MM.1S (cell line): ENCODE data around the gene NDUFAB1.
"Not testable (repeated sequence)": the region's sequence is repeated elsewhere in the genome, so short reads cannot be mapped to it uniquely, and the experiment has no call there.

Source experiments
- EZH2 ChIP-seq: fragments of 300-600 bp; sonication (generic); optimal IDR thresholded peaks from 2 replicates; pipeline ENCODE3; 2017; ENCODE audit warnings: low read depth, mild to moderate bottlenecking, antibody characterized with exemption, low read length, mixed read lengths
- TF ChIP-seq, protein P1 (sequence below): fragments of 300-600 bp; sonication (generic); IDR thresholded peaks from 2 replicates; pipeline ENCODE4 v1.5.1; 2016; ENCODE audit warnings: antibody characterized with exemption, low read length, mixed read lengths

DNA sequence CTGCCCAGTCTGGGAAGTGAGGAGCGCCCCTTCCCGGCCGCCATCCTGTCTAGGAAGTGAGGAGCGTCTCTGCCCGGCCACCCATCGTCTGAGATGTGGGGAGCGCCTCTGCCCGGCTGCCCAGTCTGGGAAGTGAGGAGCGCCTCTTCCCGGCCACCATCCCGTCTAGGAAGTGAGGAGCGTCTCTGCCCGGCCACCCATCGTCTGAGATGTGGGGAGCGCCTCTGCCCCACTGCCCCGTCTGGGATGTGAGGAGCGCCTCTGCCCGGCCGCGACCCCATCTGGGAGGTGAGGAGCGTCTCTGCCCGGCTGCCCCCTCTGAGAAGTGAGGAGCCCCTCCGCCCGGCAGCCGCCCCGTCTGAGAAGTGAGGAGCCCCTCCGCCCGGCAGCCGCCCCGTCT, 12.8 kb downstream of the NDUFAB1 start:
- TF ChIP-seq, protein P1, sequence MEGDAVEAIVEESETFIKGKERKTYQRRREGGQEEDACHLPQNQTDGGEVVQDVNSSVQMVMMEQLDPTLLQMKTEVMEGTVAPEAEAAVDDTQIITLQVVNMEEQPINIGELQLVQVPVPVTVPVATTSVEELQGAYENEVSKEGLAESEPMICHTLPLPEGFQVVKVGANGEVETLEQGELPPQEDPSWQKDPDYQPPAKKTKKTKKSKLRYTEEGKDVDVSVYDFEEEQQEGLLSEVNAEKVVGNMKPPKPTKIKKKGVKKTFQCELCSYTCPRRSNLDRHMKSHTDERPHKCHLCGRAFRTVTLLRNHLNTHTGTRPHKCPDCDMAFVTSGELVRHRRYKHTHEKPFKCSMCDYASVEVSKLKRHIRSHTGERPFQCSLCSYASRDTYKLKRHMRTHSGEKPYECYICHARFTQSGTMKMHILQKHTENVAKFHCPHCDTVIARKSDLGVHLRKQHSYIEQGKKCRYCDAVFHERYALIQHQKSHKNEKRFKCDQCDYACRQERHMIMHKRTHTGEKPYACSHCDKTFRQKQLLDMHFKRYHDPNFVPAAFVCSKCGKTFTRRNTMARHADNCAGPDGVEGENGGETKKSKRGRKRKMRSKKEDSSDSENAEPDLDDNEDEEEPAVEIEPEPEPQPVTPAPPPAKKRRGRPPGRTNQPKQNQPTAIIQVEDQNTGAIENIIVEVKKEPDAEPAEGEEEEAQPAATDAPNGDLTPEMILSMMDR, result not testable (repeated sequence)
- not testable (repeated sequence) for TF ChIP-seq EZH2
